ENCODE measurements around the gene PPM1J.

PPM1J gene

GRCh38 chr1:112759228-112759627 lies 44.1 kb upstream of the PPM1J start:
- Histone ChIP-seq H3K27me3 (ENCODE audit: low read length) (no peaks in the 10 kb centered on the region), H3K9me2 (replicated peaks; ENCODE audit: insufficient read depth, low read length) (no peaks in the 10 kb centered on the region), H3K36me3 (ENCODE audit: low read length) (no peaks in the 10 kb centered on the region), H2AFZ (ENCODE audit: low read depth, low read length, severe bottlenecking) (no peak overlapping the region), H3K4me3 (ENCODE audit: insufficient read depth, low read length, poor library complexity, severe bottlenecking) (no peak overlapping the region), H3K9me3 (ENCODE audit: insufficient read depth, low read length) (no peaks in the 10 kb centered on the region), H4K20me1 (ENCODE audit: low read depth, low read length) (no peaks in the 10 kb centered on the region), H3K79me2 (ENCODE audit: insufficient read depth, low read length) (no peaks in the 10 kb centered on the region), H3K9ac (ENCODE audit: low read length) (no peak overlapping the region), H3F3A (ENCODE audit: insufficient read depth) (no peaks in the 10 kb centered on the region), H3K4me2 (ENCODE audit: low read depth, low read length, poor library complexity, severe bottlenecking) (no peak overlapping the region), H3K27ac (ENCODE audit: low read depth, low read length) (no peak overlapping the region)
- no peak for TF ChIP-seq CTCF (IDR thresholded peaks at IDR 0.05; ENCODE audit: insufficient read depth, low read length, poor library complexity, severe bottlenecking)
- TF ChIP-seq EZH2phosphoT487 (conservative IDR thresholded peaks at IDR 0.05; ENCODE audit: low read length): no peak

DNA sequence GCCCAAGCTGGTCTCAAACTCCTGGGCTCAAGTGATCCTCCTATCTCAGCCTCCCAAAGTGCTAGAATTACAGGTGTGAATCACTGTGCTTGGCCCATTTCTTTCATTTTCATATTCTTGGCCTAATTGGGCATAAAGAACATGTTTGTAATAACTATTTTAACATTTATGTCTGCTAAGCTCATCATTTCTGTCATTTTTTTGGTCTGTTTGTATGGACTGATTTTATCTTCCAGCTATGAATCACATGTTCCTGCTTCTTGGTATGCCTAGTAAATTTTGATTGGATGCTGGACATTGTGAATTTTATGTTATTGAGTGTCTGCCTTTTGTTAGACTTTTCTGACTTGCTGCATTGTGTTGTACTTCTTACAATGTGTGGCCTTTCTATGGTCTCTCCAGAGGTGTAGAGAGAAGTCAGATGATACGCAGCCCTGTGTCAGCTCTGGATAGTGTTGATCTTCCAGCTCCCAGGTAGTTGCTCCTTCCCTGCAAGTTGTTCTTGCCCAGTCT lies 39.0 kb upstream of the PPM1J start:
- H3K36me3 ChIP-seq (ENCODE audit: low read length): no peaks in the 10 kb centered on the region
- no peaks in the 10 kb centered on the region for H4K20me1 ChIP-seq (ENCODE audit: low read depth, low read length)
- no peaks in the 10 kb centered on the region for H3K27me3 ChIP-seq (ENCODE audit: low read length)
- H3K9ac ChIP-seq (ENCODE audit: low read length): no peak overlapping the region
- H3K4me3 ChIP-seq (ENCODE audit: insufficient read depth, low read length, poor library complexity, severe bottlenecking): no peak overlapping the region
- no peak overlapping the region for H3K27ac ChIP-seq (ENCODE audit: low read depth, low read length)
- H3K9me2 ChIP-seq (replicated peaks; ENCODE audit: insufficient read depth, low read length): no peaks in the 10 kb centered on the region
- H3K79me2 ChIP-seq (ENCODE audit: insufficient read depth, low read length): no peaks in the 10 kb centered on the region
- H3K4me2 ChIP-seq (ENCODE audit: low read depth, low read length, poor library complexity, severe bottlenecking): no peak overlapping the region
- H3F3A ChIP-seq (ENCODE audit: insufficient read depth): no peaks in the 10 kb centered on the region
- H2AFZ ChIP-seq (ENCODE audit: low read depth, low read length, severe bottlenecking): no peak overlapping the region
- H3K9me3 ChIP-seq (ENCODE audit: insufficient read depth, low read length): no peaks in the 10 kb centered on the region
- TF ChIP-seq EZH2phosphoT487 (conservative IDR thresholded peaks at IDR 0.05; ENCODE audit: low read length) (no peak), CTCF (IDR thresholded peaks at IDR 0.05; ENCODE audit: insufficient read depth, low read length, poor library complexity, severe bottlenecking) (no peak)

DNA sequence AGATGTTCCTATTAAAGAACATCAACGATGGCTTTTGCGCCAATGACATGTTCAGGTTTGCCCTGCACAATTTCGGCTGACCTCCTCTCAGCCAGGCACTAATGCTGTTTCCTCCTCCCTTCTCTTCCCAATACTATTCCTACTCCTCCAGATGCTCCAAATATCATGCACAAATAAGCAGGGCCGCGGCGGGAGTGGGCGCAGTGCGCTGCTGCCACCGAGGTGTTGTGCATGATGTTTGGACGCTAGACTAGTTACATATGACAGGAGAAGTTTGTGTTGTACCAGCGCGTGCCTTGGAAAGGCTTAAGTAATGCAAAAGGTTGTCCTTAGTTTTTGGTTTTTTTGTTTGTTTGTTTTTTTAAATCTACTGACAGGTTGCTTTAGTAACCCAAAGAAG lies 33.3 kb upstream of the PPM1J start:
- TF ChIP-seq EZH2phosphoT487 (conservative IDR thresholded peaks at IDR 0.05; ENCODE audit: low read length) (no peak), CTCF (IDR thresholded peaks at IDR 0.05; ENCODE audit: insufficient read depth, low read length, poor library complexity, severe bottlenecking) (no peak)
- H3K4me2 ChIP-seq (ENCODE audit: low read depth, low read length, poor library complexity, severe bottlenecking): no peak overlapping the region

More for the DNA sequence above, 33.3 kb upstream of the PPM1J start:
- Histone ChIP-seq H3K9ac (ENCODE audit: low read length) (no peak overlapping the region), H3K27ac (ENCODE audit: low read depth, low read length) (no peak overlapping the region), H4K20me1 (ENCODE audit: low read depth, low read length) (no peaks in the 10 kb centered on the region), H3K9me3 (ENCODE audit: insufficient read depth, low read length) (no peaks in the 10 kb centered on the region), H3K36me3 (ENCODE audit: low read length) (no peaks in the 10 kb centered on the region), H3K9me2 (replicated peaks; ENCODE audit: insufficient read depth, low read length) (no peaks in the 10 kb centered on the region), H3K4me3 (ENCODE audit: insufficient read depth, low read length, poor library complexity, severe bottlenecking) (no peak overlapping the region), H2AFZ (ENCODE audit: low read depth, low read length, severe bottlenecking) (no peak overlapping the region), H3F3A (ENCODE audit: insufficient read depth) (no peaks in the 10 kb centered on the region), H3K27me3 (ENCODE audit: low read length) (no peaks in the 10 kb centered on the region), H3K79me2 (ENCODE audit: insufficient read depth, low read length) (no peaks in the 10 kb centered on the region)
